Stimulated activated CD4-positive, alpha-beta T cell treated with anti-CD3 and anti-CD28 coated beads, TNF-alpha, amount 100 ng/mL, for 48 hours (primary cell): ENCODE data around the gene TRERF1.
"Not testable (repeated sequence)": the region's sequence is repeated elsewhere in the genome, so short reads cannot be mapped to it uniquely, and the experiment has no call there.

Source experiments
- DNase-seq, 3 donors: peaks; one replicate each; pipeline ENCODE4 v3.0.0-alpha.2; 2020; ENCODE audit warnings: low read depth in 3 of 3

Gene TRERF1

DNA sequence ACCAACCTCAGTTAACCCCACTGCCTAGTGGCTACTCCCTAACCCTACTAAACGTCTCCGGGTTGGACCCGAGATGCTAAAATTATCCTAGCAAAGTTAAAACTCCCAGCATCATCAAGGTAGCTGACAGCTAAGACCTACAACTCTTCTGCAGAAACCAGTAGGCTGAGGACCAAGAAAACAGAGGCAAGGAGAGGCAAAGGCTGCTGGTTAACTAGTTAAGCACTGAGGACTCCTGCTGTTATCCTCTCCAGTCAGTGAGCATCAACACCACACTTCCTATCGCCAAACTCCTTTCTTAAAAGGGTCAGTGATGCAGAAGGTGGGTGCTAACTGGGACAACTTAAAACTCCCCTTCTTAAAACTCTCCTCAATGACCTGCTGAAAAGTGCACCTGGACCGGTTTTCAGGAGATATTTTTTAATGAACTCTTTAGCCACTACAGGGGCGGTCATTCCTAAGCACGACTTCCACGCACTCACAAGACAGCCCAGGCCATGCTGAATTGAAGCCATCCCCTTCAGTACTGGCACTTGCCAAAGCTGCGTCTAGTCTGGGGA is 1.7 kb downstream of the TRERF1 start:
- no peak for DNase-seq

DNA sequence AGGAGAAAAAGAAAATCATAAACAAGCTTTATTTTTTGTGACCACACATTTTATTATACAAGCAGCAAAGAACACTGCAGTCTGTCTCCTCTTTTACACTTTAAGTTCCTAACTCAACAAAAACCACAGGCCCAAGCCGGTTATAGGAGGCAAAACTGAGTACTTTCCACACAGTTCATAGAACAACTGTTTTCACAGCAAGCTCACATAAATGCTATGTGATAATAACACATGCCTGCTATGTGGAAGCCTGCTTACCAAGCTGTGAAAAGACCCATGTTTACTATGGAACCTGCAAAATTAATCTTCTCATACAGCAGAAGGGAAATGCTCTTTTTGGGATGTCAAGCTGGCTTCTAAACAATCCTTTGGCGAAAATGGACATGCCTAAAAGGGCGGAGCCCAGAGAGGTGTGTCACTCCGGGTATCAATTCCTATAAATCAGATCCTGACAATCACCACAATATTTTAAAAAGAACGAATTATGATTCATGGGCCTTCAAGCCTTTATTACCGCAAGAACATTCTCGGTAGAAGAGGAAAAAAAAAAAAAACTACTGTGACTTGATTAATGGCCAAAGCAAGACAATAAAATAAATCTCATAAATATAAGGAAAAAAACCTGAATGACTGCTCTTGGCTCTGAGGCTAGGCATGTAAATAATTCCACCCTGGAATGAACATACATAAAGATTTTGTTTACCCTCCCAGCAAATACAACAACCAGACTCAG is 2.6 kb downstream of the TRERF1 start:
- no peak for DNase-seq

DNA sequence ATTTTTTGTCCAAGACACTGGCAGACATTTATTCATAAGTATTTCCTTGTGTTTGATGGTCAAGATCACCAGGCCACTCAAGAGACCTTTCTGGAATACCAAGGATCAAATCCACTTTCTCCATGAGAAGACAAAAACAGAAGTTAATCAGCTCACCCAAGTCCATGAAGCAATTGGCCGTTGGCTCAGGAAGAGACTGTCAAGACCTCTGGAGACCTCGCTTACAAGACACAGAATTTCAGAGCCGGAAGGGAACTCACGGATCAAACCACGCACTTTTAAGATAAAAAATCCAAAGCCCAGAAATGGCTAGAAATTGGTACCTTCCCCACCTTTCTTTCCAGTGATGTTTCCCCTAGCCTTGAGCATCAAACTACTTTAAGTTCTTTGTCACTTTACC is 3.3 kb downstream of the TRERF1 start:
- DNase-seq, result no peak

DNA sequence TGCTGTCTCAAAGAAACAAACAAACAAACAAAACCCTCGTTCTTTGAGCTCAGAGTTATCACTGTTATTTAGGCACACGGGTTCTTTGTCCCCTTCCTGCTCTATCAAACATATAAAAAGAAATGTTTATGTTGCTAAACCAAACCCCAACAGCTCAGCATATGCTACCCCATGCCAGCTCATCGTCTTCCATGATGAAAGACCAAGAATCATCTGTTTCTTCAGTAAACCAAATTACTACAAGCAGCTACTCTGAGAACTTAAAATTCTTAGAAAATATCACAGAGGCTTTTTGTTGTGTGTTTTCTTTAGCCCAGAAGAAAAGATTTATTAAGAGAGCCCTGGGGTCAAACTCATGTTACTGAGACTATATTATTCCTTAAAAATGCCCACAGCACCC is 4.7 kb downstream of the TRERF1 start:
- no peak for DNase-seq

DNA sequence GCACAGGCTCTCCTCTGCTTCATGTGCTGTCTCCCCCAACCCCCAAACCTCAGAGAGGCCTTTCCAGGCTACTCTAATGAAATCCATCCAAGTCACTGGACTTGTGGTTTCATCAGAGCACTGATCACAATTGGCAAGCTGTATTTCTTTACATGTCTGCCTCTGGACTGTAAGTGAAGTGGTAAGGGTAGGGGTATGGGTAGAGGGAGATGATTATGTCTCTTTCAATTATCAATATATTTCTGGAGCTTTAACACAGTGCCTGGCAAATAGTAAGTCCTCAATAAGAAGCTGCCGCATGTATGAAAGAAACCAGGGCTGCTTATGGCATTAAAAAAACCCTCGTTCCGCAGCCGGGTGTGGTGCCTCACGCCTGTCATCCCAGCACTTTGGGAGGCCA is 5.4 kb downstream of the TRERF1 start:
- no peak for DNase-seq

DNA sequence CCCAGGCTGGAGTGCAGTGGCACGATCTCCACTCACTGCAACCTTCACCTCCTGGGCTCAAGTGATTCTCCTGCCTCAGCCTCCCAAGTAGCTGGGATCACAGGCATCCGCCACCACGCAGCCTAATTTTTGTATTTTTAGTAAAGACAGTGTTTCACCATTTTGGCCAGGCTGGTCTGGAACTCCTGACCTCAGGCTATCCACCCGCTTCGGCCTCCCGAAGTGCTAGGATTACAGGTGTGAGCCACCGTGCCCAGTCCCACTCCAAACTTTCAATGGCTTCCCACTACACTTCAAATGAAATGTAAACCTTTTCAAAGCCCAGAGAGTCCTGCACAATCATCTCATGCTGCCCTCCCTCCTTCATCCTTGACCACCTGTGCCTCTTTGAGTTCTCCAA is 5.8 kb downstream of the TRERF1 start:
- DNase-seq, result not testable (repeated sequence)

DNA sequence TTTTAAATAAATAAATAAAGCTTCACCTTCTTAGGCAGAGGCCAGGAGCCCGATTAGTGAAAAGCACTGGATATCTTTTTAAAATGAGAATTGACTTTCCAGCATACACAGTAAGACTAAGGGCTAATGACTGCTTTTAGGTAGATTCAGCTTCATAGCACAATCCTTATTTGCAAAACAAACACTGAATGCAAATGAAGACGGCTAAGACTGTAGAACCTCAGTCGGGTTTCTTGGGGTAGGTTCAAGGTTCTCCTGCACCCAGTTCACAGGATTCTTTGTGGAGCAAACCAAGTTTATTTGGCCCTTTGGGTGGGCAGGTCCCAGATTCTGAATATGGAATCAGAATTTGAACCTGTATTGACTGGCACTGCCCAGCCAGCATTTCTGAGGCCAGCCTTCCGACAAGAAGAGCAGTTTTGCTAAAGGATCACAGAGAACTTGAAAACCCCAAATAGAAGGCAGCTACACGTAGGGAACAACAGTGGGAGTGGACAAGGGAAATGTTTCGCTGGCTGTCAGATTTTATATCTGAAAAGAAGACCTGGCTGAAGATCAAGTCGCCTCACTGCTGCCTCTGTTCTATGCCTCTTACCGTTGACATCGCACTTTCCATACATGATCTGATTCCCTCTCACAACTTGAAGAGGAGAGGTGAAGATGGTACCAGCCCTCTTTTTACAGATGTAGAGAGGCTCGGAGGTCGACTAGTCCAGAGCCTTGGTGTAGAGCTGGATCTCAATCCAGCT is 8.2 kb downstream of the TRERF1 start:
- DNase-seq, result no peak

DNA sequence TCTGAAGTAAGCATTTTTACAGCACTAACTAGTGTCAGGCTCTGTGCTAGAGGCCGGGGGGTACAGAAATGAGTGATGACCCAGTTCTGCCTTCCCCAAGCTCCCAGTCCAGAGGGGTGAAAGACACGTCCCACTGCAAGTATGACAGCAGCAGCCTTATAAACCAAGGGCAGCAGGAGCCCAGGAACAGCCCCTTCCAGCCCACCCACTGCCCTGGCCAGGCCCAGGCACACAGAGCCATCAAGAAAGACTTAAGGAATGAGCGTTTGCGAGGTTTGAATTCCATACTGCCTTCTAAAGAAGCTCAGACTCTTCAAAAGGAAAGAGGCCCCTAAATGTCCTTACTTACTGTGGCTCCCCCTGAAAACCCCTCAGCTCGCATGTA is 10.0 kb downstream of the TRERF1 start:
- no peak for DNase-seq

DNA sequence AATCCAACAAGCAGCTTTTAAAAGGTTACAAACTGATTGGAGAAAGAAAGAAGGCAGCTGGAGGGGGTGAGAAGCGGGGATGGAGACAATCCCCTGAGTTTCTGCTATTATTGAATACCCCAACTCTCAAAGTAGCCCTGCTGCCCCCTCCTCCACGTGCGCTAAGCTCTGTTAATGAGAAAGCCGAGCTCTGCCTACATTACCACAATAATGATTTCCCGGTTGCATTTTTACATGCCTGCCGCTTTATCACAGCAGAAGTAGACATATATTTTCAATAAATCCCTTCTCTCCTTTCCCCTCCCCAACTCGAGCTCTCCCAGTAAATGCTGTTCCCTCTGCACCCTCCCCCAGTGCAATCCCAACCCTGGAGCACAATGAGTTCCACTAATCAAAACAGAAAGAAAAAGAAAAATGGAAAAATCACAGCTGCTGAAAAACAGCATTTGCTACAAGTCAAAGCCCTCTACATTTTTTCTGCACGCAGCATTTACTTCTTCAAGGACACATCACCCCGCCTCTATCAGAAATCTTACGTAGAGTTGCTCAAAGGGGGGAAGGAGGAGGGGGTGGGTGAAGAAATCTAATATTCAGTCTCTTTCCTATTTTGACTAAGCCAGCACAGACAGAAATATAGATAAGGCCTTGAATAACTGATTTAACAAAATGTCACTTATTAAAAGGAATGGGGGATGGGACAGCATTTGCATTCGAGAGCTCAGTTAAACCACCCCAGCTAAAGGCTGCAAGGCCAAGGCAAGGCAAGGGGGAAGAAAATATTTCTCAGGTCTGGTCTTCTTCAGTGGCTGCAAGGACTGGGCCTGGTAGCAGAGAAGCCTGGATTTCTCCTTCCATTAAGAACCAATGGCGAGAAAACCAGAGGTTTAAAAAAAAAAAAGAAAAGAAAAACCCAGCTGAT is 10.7 kb downstream of the TRERF1 start:
- DNase-seq, result no peak

DNA sequence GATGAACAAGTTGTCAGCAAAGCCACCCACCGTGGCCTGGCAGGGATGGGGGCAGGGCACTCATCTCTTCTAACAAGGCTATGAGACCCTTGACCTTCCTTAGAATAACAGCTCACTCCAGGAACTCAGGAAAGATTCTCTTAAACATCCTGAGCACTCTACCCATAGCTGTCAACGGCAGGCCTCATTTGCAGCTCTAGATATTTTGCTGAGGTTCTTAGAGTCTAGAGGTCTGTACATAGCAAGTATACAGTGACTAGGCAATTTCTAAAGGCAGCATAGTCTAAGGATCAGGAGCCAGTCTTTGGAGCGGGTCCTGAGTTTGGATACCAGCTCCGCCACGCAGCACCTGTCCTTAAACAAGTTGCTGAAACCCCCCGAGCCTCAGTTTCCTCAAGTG is 11.7 kb downstream of the TRERF1 start:
- no peak for DNase-seq

DNA sequence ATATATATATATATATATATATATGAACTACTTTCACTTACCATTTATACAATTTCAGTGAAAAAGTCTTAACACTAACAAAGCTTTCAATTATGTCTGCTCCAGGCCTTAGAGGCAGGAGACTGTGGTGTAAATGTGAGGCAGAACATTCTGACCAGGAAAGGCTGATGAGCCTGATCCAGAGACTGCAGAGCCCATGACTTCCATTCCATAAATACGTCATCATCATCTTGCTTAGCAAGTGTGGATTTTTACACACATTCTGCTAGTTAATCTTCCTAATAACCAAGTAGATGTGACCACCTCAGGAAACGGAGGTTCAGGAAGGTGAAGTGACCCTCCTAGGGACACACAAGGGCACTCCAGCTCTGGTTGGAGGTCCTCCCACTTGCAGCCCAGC is 14.9 kb downstream of the TRERF1 start:
- DNase-seq, result no peak

DNA sequence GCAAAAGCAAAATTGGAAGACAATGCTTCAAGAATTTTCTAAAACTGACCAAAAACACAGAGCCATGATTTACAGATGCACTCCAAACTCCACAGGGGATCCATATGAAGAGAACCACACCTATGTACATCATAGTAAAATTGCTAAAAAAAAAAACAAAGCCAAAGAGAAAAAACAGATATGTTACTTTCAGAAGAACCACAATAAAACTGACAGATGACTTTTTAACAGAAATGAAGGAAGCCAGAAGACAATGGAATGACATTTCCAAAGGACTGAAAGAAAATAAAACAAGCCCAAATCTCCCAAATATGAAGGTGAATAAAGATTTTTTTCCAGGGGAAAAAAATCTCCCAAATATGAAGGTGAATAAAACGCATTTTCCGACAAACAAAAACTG is 17.5 kb downstream of the TRERF1 start:
- no peak for DNase-seq

DNA sequence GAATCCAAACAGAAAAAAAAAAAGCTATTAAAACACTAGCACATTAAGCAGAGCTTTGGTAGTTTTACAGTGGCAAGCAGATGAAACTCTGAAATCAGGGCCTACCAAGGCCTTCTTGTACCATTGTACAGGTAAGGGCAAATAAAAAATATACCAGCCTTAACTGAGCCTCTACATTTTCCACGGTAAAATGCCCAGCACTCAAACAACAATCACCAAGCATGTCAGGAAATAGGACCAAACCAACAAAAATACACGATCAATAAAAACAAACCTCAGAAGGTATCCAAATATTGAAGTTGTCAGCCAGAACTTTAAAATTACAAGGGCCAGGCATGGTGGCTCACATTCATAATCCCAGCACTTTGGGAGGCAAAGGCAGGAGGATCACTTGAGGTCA is 18.3 kb downstream of the TRERF1 start:
- no peak for DNase-seq

DNA sequence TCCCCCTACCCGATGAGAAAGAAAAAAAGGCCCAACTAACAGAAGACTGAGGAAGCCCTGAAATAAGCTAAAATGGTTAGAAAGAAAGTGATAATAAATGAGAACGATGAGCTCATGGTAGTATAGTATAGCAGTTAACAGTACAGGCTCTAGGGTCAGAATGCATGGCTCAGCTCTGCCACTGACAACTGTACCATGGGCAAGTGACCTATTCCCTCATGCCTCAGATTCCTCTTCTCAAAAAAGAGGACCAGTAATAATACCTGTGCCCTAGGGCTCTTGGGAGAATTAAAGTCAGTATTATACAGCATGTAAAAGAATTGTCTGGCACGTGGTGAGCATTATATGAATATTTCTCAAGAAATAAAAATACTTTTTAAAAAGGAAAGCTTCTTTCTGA is 19.8 kb downstream of the TRERF1 start:
- DNase-seq, result no peak

DNA sequence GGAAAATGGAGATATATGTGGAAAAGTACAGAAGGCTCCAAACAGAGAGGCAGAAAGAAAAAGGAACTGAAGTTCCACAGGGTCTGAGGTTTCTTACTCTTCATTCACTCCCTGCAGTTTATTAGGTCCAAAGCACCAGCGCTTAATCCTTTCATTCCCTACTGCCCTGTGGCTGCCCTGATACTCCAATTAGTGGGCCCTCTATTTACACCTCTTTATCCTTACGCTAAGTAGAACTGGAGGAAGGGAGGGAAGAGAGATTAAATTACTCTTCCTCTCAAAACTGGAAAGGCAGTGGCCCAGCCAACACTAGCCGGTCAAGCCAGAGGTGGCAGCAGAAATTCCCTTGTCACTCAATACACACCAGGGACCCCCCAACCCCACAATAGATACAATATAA is 20.4 kb downstream of the TRERF1 start:
- no peak for DNase-seq

DNA sequence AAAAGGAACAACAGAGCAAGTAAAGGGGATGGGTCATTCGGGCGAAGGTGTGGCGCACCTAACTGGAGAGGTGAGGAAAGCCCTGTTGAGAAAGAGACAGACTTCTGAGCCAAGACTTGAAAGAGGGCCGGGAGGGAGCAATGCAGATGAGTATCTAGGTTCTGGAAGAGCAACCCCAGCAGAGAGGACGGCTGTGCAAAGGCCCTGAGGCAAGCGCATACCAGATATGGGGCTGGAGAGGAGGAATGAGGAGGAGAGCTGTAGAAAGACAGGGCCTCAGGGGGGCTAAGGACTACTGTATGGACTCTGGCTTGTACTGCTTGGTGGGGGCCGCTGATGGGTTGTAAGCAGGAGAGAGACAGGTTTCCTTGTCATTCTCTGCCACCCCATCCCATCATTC is 21.9 kb downstream of the TRERF1 start:
- DNase-seq, result no peak

DNA sequence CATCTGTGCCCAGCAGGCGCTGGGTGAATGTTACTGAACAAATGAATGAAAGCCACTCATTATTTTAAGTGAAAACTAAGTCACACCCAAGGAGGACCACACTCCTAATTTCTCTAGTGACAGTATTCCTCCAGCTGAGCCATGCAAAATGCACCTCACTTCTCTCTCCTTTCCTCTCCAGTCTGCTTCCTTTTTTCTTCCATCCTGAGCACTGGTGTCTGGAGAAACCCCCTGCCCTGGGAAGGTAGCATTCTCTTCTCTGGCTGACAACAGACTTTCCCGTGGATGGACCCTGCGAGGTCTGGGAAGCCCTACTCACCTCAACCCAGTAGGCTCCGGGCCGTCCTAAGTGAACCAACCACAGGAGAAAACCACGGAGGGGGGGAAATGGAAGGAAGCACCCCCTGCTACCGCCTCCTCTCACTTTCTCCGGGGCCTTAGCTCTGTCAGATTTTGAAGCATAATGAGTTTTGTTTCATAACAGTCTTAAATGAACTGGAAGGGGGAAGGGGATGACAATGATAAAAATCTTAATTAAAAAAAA is 22.6 kb downstream of the TRERF1 start:
- no peak for DNase-seq

DNA sequence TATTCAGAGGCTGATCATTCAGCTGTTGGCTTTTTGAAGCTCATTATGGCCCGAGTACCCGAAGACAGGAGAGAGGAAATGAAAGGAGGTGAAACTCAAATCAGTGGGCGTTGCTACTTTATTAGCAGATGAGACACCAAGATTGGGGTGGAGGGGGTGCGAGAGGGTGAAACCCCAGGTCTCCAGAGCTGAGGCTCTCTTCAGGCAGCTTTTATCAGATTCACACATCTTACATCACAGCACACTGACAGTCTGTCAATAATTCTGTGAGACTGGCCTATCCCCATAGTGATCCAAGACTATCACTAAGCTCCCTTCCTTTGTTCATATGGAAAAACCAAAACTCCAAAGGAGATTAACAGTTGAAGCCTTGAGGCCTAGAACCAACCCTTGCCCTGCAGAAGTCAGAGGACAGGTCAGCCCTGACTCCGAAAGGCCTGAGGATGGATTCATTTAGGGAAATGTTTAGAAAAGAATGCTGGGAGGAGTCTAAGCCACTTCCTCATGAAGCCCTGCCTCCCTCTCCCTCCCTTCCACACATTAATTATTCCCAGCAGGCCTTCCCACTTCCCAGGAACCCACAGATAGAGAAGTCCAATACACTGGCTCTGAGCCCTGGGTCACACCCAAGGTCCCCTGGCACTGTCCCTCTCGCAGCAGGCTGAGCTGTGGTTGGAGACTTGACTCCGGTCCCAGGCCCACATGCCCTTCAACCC is 23.2 kb downstream of the TRERF1 start:
- peak in 1 of 3 donors; percentile 33 for DNase-seq

DNA sequence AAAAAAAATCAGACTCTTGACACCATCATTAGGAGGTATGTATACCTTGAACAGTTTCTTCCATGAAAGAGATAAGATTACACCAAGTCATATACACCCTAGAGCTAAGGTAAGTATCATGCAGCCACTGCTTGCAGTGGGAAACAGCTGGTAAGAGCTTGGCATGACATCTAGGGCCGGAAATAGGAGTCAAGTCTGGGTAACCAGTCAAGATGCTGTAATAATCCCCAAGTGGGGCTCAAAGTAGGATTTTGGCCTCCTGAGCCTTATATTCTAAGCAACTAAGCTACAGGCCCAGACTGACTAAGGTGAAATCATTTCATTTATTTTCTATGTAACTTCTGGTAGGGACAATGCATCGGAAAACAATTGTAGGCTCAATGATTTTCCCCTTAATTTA is 23.9 kb downstream of the TRERF1 start:
- DNase-seq, result no peak

DNA sequence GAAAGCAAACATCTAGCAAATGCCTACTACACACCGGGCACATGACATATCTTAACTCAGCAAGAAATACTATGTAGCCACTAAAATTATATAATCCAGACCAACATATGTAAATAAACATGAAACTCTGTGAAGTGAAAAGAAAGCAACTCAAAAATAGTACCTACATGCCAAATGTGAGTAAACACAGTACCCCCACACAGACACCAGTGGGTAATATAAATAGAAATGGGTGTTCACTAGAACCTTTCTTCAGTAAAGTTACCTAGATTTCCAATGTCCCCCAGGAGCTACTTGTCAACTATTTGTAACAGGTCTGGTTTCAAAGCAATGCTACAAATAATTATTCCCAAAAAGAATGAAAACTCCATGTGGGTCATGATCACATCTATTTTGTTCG is 25.5 kb downstream of the TRERF1 start:
- DNase-seq, result no peak

DNA sequence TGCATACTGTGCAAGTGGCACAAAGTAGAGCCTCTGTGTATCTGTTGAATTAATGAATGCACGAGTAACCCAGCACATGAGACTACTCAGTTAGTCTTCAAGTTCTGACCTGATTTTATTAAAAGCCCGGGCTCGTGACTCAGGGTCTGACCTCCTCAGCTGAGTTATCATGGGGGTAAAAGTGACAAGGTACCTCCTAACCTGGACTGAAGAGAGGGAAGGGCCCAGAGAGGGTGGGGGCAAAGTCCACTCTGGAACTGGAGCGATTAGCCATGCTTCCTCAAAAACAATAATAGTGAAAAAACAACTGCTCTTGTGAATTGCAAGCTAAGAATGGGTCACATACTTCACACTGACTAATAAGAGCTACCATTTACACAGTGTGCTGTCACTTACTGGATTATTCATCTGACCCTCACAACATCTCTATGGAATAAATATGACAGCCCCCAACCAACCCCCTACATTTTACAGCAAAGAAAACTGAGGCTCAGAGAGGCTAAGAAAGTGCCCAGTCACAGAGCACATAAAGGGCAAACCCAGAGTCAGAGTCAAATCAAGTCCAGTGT is 26.7 kb downstream of the TRERF1 start:
- DNase-seq, result no peak
